HepG2 (cell line): ENCODE measurements around the gene SIRPB2. TPM values are rescaled to one million over a fixed set of nuclear protein-coding genes. Genes with fewer than 3 reads are reported as not detected.

Source experiments
- ATAC-seq: fragments of 200-7000 bp; cut with Tn5 transposase; 3 replicates; pipeline ENCODE4 v1.9.1; 2020; ENCODE audit warnings: mild to moderate bottlenecking, moderate library complexity
- BruUV-seq: library from RNA; stranded (reverse); fragments of 400-500 nt; replicated peaks from 2 replicates; lab custom pipeline; 2021; lab: Mats Ljungman, UMichigan
- CTCF ChIA-PET: fragments of 300-600 bp; formaldehyde crosslinking; extraction: SDS; loops from one replicate; lab custom pipeline; 2021; ENCODE audit warnings: low total read pairs, inconsistent platforms, low intra/inter-chr PET ratio; lab: Yijun Ruan, JAX
- POLR2A ChIA-PET: fragments of 350-600 bp; sonication (Branson Sonifier 250); formaldehyde crosslinking; loops from one replicate; lab custom pipeline; 2020; ENCODE audit warnings: antibody characterized with exemption, inconsistent platforms; lab: Yijun Ruan, JAX
- DNase-seq: peaks from one replicate; pipeline ENCODE4 v3.0.0-alpha.2; 2015; ENCODE audit warnings: low spot score
- FAIRE-seq: peaks from 3 replicates; lab custom pipeline; 2011; peaks lifted over from hg19 to GRCh38; lab: Jason Lieb, UNC
- H2AFZ ChIP-seq: one replicate; pipeline ENCODE4 v1.6.1; 2011; ENCODE audit warnings: low read length, inconsistent platforms
- H3K27ac ChIP-seq: fragments of 300-600 bp; 3 replicates; pipeline ENCODE4 v1.8.0; 2011; ENCODE audit warnings: mixed run types, mild to moderate bottlenecking, mixed read lengths, low read length, inconsistent platforms; ENCODE audit not compliant: insufficient read depth; ENCODE audit errors: extremely low read length
- H3K27me3 ChIP-seq, 2 experiments: fragments of 200-600 bp in 1 of 2; 2 replicates in 1 of 2; 3 replicates in 1 of 2; pipeline versions ENCODE4 v1.6.0 to v1.8.0; 2011; ENCODE audit warnings: low read length in 2 of 2, mild to moderate bottlenecking in 2 of 2, moderate library complexity in 2 of 2, inconsistent platforms in 1 of 2; ENCODE audit not compliant: insufficient read depth in 2 of 2, control insufficient read depth in 1 of 2
- H3K36me3 ChIP-seq, 2 experiments: fragments of 200-600 bp in 1 of 2; replicated peaks in 1 of 2; 2 replicates in 1 of 2; 3 replicates in 1 of 2; pipeline versions ENCODE4 v1.5.1 to v1.8.0; 2011; ENCODE audit warnings: low read length in 2 of 2, inconsistent platforms in 1 of 2; ENCODE audit not compliant: insufficient read depth in 2 of 2, control insufficient read depth in 1 of 2
- H3K4me1 ChIP-seq: 2 replicates; pipeline ENCODE4 v1.5.1; 2012; ENCODE audit warnings: low read length, inconsistent platforms; ENCODE audit not compliant: insufficient read depth
- H3K4me2 ChIP-seq: 2 replicates; pipeline ENCODE4 v1.6.0; 2011; ENCODE audit warnings: low read depth, low read length, inconsistent platforms
- H3K4me3 ChIP-seq, 3 experiments: fragments of 200-600 bp in 1 of 3; sonication (generic), shearing (Covaris generic) in 1 of 3; replicated peaks in 1 of 3; 2 replicates each; pipeline ENCODE4 v1.5.1; 2011 to 2016; ENCODE audit warnings: low read length in 3 of 3, inconsistent platforms in 2 of 3, low read depth in 2 of 3, mild to moderate bottlenecking in 2 of 3, control low read depth in 1 of 3, mixed read lengths in 1 of 3; ENCODE audit not compliant: insufficient read depth in 1 of 3
- H3K79me2 ChIP-seq: one replicate; pipeline ENCODE4 v1.6.1; 2011; ENCODE audit warnings: low read length, inconsistent platforms; ENCODE audit not compliant: insufficient read depth
- H3K9ac ChIP-seq: 2 replicates; pipeline ENCODE4 v1.6.0; 2011; ENCODE audit warnings: mild to moderate bottlenecking, low read depth, low read length, inconsistent platforms; ENCODE audit not compliant: insufficient read depth
- H3K9me3 ChIP-seq: 2 replicates; pipeline ENCODE4 v1.5.1; 2012; ENCODE audit warnings: mild to moderate bottlenecking, low read length
- H4K20me1 ChIP-seq: 2 replicates; pipeline ENCODE4 v1.6.0; 2011; ENCODE audit warnings: inconsistent platforms, mild to moderate bottlenecking, low read length, moderate library complexity; ENCODE audit not compliant: insufficient read depth
- DZIP1 ChIP-seq: sonication (generic); formaldehyde crosslinking; IDR thresholded peaks from 2 replicates; pipeline ENCODE4 v1.5.0; 2020; ENCODE audit warnings: mild to moderate bottlenecking, missing genetic modification reagents
- MATR3 ChIP-seq: sonication (generic); formaldehyde crosslinking; IDR thresholded peaks from 2 replicates; pipeline ENCODE4 v1.4.0; 2020; ENCODE audit warnings: missing genetic modification reagents
- MIER3 ChIP-seq: IDR thresholded peaks from 2 replicates; pipeline ENCODE4 v1.6.1; 2016; ENCODE audit warnings: missing compliant biosample characterization, borderline replicate concordance
- TBP ChIP-seq: sonication (generic); formaldehyde crosslinking; IDR thresholded peaks from 2 replicates; pipeline ENCODE4 v1.5.0; 2020; ENCODE audit warnings: missing genetic modification reagents
- TERF1 ChIP-seq: sonication (generic); formaldehyde crosslinking; IDR thresholded peaks from 2 replicates; pipeline ENCODE4 v1.8.0; 2022; ENCODE audit warnings: mild to moderate bottlenecking, missing genetic modification reagents, moderate library complexity
- USF2 ChIP-seq, 2 experiments: sonication (generic) in 1 of 2; formaldehyde crosslinking in 1 of 2; IDR thresholded peaks; 2 replicates each; pipeline versions ENCODE4 v1.5.1 to v1.6.1; 2011 to 2020; ENCODE audit warnings: borderline replicate concordance in 1 of 2, low read depth in 1 of 2, low read length in 1 of 2, mild to moderate bottlenecking in 1 of 2, missing genetic modification reagents in 1 of 2, moderate library complexity in 1 of 2
- ZBTB4 ChIP-seq: sonication (generic); formaldehyde crosslinking; IDR thresholded peaks from 2 replicates; pipeline ENCODE4 v1.4.0; 2020; ENCODE audit warnings: missing genetic modification reagents, mild to moderate bottlenecking, borderline replicate concordance
- ZNF510 ChIP-seq: sonication (generic); formaldehyde crosslinking; IDR thresholded peaks from 2 replicates; pipeline ENCODE4 v1.4.0; 2020; ENCODE audit warnings: low read depth, mild to moderate bottlenecking, missing genetic modification reagents
- WGBS: methylation state at CpG from one replicate; pipeline ENCODE4 v1.1.6; 2017; ENCODE audit warnings: low lambda C conversion rate; 5-methylcytosine and 5-hydroxymethylcytosine counted together
- in situ Hi-C: cut with HindIII; loops from 2 replicates; pipeline ENCODE4 v1.10.0; 2017; ENCODE audit warnings: low pct_unique_long_range_greater_than_20kb; ENCODE audit not compliant: extremely low pct_ligation_motif_present
- intact Hi-C: fragments of 100-400 bp; cut with micrococcal nuclease; formaldehyde crosslinking; loops from one replicate; pipeline ENCODE4 v1.10.0; 2022; ENCODE audit not compliant: unreplicated experiment
- polyA plus RNA-seq, 8 experiments: library from polyadenylated mRNA; depleted of rRNA in 3 of 8; stranded (reverse) in 7 of 8; unstranded in 1 of 8; fragments of >200 nt; fragmentation: Illumina TruSeq in 4 of 8; extraction: Trizol in 4 of 8; gene quantifications; 2 replicates each; pipeline versions ENCODE4 v1.2.1 to v1.2.3, GENCODE V29; 2011 to 2016; ENCODE audit warnings: low read depth in 4 of 8, missing spikeins in 1 of 8, mixed read lengths in 1 of 8; ENCODE audit not compliant: insufficient read depth in 1 of 8
- total RNA-seq, 5 experiments: library from RNA; depleted of rRNA; stranded (reverse); fragments of >200 nt; fragmentation: Illumina TruSeq; extraction: Trizol; gene quantifications; 2 replicates each; pipeline ENCODE4 v1.2.3, GENCODE V29; 2016; ENCODE audit warnings: low read depth in 1 of 5
- TF ChIP-seq, protein P1 (sequence below): sonication (generic); formaldehyde crosslinking; IDR thresholded peaks from 2 replicates; pipeline ENCODE4 v1.4.0; 2020; ENCODE audit warnings: missing genetic modification reagents

The SIRPB2 gene
- total and polyA plus RNA-seq, 2 of the 13 experiments (the other 11 are each of a cell fraction or from before 2014, with no cell fraction given): not detected

DNA sequence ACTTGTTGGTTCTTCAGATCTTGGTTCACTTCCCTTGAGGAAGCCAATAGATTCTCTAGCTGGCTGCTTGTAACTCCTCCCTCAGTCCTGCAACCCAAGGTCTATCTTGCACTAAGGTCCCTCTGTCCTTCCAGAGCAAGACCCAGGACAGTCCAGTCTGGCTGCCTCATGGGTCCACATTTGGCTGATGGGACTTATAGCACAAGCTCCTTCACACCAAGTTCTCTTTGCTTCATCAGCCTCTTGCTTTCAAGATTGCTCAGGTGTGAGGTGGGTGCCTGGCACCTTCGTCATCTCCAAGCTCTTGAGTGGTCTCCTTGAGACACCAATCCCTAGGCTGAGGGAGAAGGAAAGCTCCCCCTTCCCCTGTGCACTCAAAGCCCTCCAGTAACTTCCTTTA is 52.9 kb downstream of the SIRPB2 start:
- no peak overlapping the region for H2AFZ ChIP-seq
- intact Hi-C loops: loop anchor here (5.0 kb wide), 1 partner anchor 34 kb away; no protein-coding TSS in a partner anchor
- FAIRE-seq: no peak
- H3K9me3 ChIP-seq: no peaks in the 10 kb centered on the region
- WGBS: 54% methylated on average over 1 of the region's 1 CpG
- H3K36me3 ChIP-seq: peaks cover 8 to 21% of the 10 kb centered on the region in 2 experiments
- H4K20me1 ChIP-seq: no peaks in the 10 kb centered on the region
- no peaks in the 10 kb centered on the region for H3K79me2 ChIP-seq
- no peak overlapping the region for H3K9ac ChIP-seq
- no peaks in the 10 kb centered on the region for H3K4me1 ChIP-seq
- POLR2A ChIA-PET: interaction anchor here (1.1 kb wide), 1 partner anchor 113 kb away, joined by 4 read pairs; no protein-coding TSS in a partner anchor
- ATAC-seq: no peak
- no peak overlapping the region for H3K27ac ChIP-seq
- BruUV-seq: no TSS peak
- H3K27me3 ChIP-seq: no peaks in the 10 kb centered on the region
- DNase-seq: no peak
- H3K4me2 ChIP-seq: no peak overlapping the region
- CTCF ChIA-PET: interaction anchor here (0.9 to 7.4 kb wide), 3 partner anchors 32 to 129 kb away, joined by 3 to 122 read pairs (median 6); no protein-coding TSS in a partner anchor
- in situ Hi-C loops: no loop called here
- no peak overlapping the region for H3K4me3 ChIP-seq
- no peak for TF ChIP-seq ZBTB4 (CRISPR knock-in tag)
- no peak for TF ChIP-seq MATR3 (CRISPR knock-in tag)
- TF ChIP-seq TERF1: no peak
- no peak for TF ChIP-seq DZIP1 (CRISPR knock-in tag)
- no peak for TF ChIP-seq TBP (CRISPR knock-in tag)
- no peak for TF ChIP-seq USF2 (IDR thresholded peaks at IDR 0.05; ENCODE audit: low read depth, low read length)
- no peak for TF ChIP-seq USF2 (CRISPR knock-in tag; IDR thresholded peaks at IDR 0.05; ENCODE audit: borderline replicate concordance)
- TF ChIP-seq MIER3 (CRISPR knock-in tag): no peak
- TF ChIP-seq ZNF510: no peak
- TF ChIP-seq, protein P1, sequence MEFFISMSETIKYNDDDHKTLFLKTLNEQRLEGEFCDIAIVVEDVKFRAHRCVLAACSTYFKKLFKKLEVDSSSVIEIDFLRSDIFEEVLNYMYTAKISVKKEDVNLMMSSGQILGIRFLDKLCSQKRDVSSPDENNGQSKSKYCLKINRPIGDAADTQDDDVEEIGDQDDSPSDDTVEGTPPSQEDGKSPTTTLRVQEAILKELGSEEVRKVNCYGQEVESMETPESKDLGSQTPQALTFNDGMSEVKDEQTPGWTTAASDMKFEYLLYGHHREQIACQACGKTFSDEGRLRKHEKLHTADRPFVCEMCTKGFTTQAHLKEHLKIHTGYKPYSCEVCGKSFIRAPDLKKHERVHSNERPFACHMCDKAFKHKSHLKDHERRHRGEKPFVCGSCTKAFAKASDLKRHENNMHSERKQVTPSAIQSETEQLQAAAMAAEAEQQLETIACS: no peak
